ENCODE measurements around the gene TNFAIP8L3.
A peak's percentile ranks its signal among the peaks of the same experiment; 100 is the strongest.

Gene TNFAIP8L3

GRCh38 chr15:51117270-51117669, 22.6 kb upstream of the TNFAIP8L3 start:
- in situ Hi-C loops (cut with HindIII; ENCODE audit: low sequenced_read_pairs): no loop called here
- H3K4me3 ChIP-seq (ENCODE audit: low read depth, low read length): no peak overlapping the region
- peak; percentile 31 for DNase-seq (ENCODE audit: low read depth, low spot score)
- no peak for TF ChIP-seq CTCF (IDR thresholded peaks at IDR 0.05; ENCODE audit: low read depth, low read length)

GRCh38 chr15:51114437-51115119, 19.9 kb upstream of the TNFAIP8L3 start:
- in situ Hi-C loops (cut with HindIII; ENCODE audit: low sequenced_read_pairs): no loop called here

GRCh38 chr15:51112078-51112477, 17.4 kb upstream of the TNFAIP8L3 start:
- no peak for DNase-seq (ENCODE audit: low read depth, low spot score)
- TF ChIP-seq CTCF (IDR thresholded peaks at IDR 0.05; ENCODE audit: low read depth, low read length): no peak
- in situ Hi-C loops (cut with HindIII; ENCODE audit: low sequenced_read_pairs): no loop called here
- H3K4me3 ChIP-seq (ENCODE audit: low read depth, low read length): no peak overlapping the region

More at GRCh38 chr15:51114437-51115119, 19.9 kb upstream of the TNFAIP8L3 start:
- H3K4me3 ChIP-seq (ENCODE audit: low read depth, low read length): no peak overlapping the region
- no peak for TF ChIP-seq CTCF (IDR thresholded peaks at IDR 0.05; ENCODE audit: low read depth, low read length)
- DNase-seq (ENCODE audit: low read depth, low spot score): peak; percentile 63

GRCh38 chr15:51111061-51111460, 16.4 kb upstream of the TNFAIP8L3 start:
- DNase-seq (ENCODE audit: low read depth, low spot score): no peak
- no peak for TF ChIP-seq CTCF (IDR thresholded peaks at IDR 0.05; ENCODE audit: low read depth, low read length)
- in situ Hi-C loops (cut with HindIII; ENCODE audit: low sequenced_read_pairs): no loop called here
- no peak overlapping the region for H3K4me3 ChIP-seq (ENCODE audit: low read depth, low read length)

GRCh38 chr15:51110171-51110570, 15.5 kb upstream of the TNFAIP8L3 start:
- TF ChIP-seq CTCF (IDR thresholded peaks at IDR 0.05; ENCODE audit: low read depth, low read length): no peak
- H3K4me3 ChIP-seq (ENCODE audit: low read depth, low read length): no peak overlapping the region
- in situ Hi-C loops (cut with HindIII; ENCODE audit: low sequenced_read_pairs): no loop called here
- DNase-seq (ENCODE audit: low read depth, low spot score): no peak

GRCh38 chr15:51108933-51109550, 14.3 kb upstream of the TNFAIP8L3 start:
- peak; percentile 95 for DNase-seq (ENCODE audit: low read depth, low spot score)

More at GRCh38 chr15:51108933-51109550, 14.3 kb upstream of the TNFAIP8L3 start:
- in situ Hi-C loops (cut with HindIII; ENCODE audit: low sequenced_read_pairs): no loop called here
- no peak for TF ChIP-seq CTCF (IDR thresholded peaks at IDR 0.05; ENCODE audit: low read depth, low read length)
- no peak overlapping the region for H3K4me3 ChIP-seq (ENCODE audit: low read depth, low read length)

Data from astrocyte of the spinal cord (primary cell).